Left colon (tissue), 2 donors: ENCODE data around the gene CFAP74. TPM values are rescaled to one million over a fixed set of nuclear protein-coding genes. Genes with fewer than 3 reads are reported as not detected.
"Not testable (repeated sequence)": the region's sequence is repeated elsewhere in the genome, so short reads cannot be mapped to it uniquely, and the experiment has no call there.

Experiments used
- ATAC-seq: fragments of 200-7000 bp; cut with Tn5 transposase; one replicate; pipeline ENCODE4 v1.9.1; 2020; ENCODE audit warnings: mild to moderate bottlenecking, moderate library complexity
- DNase-seq, 2 donors: peaks; one replicate each; pipeline ENCODE4 v3.0.0-alpha.2; 2020
- intact Hi-C, 2 donors: fragments of 100-400 bp; cut with DNase I in 1 of 2; cut with micrococcal nuclease in 1 of 2; formaldehyde crosslinking; loops; one replicate each; pipeline versions ENCODE4 v1.11.2 to v1.14.0; 2022; cut with DNase I, micrococcal nuclease
- total RNA-seq, 2 donors: library from RNA; stranded (reverse); fragmentation: NEBNext Ultra II Directional; extraction: Animal tissue kit (Norgen Biotek cat#: 25700); gene quantifications; one replicate each; pipeline ENCODE4 v1.2.1, GENCODE V29; 2021
- donor health status: DM: no; HTN: no; CAD: no.
- donor health status: DM: yes; HTN: yes; CAD: no.

CFAP74 gene
- total RNA-seq, 2 donors from 2014 or later = not detected

- no peak for ATAC-seq
- intact Hi-C loops = no loop called here
- DNase-seq = no peak
These were observed 7.4 kb downstream of the CFAP74 start for GRCh38 chr1:1996207-1996651.

GRCh38 chr1:1994536-1994935, 9.1 kb downstream of the CFAP74 start:
- intact Hi-C loops = no loop called here
- no peak for ATAC-seq
- DNase-seq = no peak

DNA sequence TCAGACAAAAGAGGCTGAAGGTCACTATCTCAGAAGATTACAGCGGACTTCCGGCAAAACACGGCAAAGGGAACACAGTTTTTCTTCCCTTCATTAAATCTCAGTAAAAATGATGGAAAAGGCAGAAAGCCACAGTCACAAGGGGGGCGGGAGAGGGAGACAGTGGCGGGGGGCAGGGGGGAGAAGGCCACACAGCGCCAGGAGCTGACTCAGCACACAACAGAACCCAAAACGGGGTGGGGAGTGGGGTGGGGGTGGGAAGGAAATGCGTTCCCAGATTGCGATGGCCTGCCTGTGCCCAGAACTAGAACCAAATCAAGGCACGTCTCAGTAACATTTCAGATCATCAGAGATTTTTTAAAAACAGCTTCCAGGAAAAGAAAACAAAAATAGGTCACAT, 13.4 kb downstream of the CFAP74 start:
- no peak for ATAC-seq
- intact Hi-C loops = no loop called here
- DNase-seq = no peak

- no peak for ATAC-seq
- no peak for DNase-seq
These were observed 13.8 kb downstream of the CFAP74 start for GRCh38 chr1:1989789-1990188.

DNA sequence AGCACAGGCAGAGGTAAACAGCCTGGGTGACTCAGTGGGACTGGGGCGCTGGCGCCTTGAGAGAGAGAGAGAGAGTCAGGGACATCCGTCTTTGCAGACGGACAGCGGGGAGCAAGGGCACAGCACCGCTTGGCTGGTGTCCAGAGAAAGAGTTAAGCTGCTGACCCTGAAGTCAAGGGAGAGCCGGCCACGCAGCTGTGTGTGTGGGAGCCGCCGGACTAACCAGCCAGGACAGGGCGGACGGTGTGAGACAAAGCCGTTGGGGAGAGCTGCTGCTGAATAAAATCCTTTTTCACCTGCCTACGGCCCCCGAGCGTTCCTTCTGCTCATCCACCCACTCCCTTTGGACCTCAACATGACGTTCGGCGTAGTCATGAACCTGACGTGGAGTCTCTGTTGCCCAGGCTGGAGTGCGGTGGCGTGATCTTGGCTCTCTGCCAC, 14.5 kb downstream of the CFAP74 start:
- ATAC-seq = no peak
- intact Hi-C loops = no loop called here
- DNase-seq = no peak

More at GRCh38 chr1:1989789-1990188, 13.8 kb downstream of the CFAP74 start:
- intact Hi-C loops = no loop called here

- no peak for ATAC-seq
- no peak for DNase-seq
- intact Hi-C loops = no loop called here
These were observed 15.3 kb downstream of the CFAP74 start for GRCh38 chr1:1988061-1988945.

- intact Hi-C loops = no loop called here
- DNase-seq = no peak
- ATAC-seq = no peak
These were observed 16.5 kb downstream of the CFAP74 start for GRCh38 chr1:1987142-1987510.

GRCh38 chr1:1986451-1987141, 17.0 kb downstream of the CFAP74 start:
- DNase-seq = no peak
- ATAC-seq = no peak
- intact Hi-C loops = no loop called here

- DNase-seq = no peak
- intact Hi-C loops = no loop called here
- ATAC-seq = no peak
These were observed 18.1 kb downstream of the CFAP74 start for GRCh38 chr1:1985375-1986050.

- intact Hi-C loops = no loop called here
- no peak for ATAC-seq
- no peak for DNase-seq
These were observed 19.0 kb downstream of the CFAP74 start for GRCh38 chr1:1984560-1985070.

DNA sequence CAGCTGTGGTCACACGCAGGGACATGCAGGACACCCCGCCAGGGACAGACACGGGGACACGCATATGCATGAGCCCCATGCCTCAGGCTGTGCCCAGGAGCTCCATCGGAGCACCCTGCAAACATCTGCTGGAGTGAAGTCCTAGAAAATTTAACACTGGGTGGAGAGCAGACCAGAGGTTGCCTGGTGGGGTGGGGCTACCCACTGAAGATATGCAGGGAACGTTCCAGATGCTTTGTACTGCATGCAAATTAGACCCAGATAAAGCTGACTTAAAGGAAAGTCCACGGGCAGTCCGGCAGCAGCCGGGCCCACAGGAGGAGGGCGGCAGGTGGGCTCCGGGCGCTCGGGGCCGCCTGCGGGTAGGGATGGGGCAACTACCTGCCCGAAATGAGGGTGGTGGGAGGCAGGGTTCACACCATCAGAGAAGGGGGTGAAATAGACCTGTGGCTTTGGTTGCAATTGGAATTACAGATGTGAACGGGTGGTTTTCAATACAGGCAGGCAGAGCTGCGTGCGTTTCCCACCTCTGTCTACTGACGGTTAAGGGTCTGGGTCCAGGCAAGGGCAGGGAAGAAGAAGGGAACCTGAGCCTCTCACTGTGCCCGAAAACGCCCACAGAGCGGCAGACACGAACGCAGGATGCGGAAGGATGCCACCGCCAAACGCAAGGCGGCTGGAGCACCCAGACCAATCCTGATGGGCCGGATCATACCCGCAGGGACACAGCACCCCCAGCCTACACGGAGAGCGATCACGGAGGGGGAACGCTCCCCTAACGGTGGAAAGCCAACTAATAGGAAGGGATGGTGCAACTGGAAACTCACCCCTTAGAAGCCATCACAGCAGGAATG, 21.0 kb downstream of the CFAP74 start:
- no peak for DNase-seq
- intact Hi-C loops = no loop called here
- ATAC-seq = no peak

DNA sequence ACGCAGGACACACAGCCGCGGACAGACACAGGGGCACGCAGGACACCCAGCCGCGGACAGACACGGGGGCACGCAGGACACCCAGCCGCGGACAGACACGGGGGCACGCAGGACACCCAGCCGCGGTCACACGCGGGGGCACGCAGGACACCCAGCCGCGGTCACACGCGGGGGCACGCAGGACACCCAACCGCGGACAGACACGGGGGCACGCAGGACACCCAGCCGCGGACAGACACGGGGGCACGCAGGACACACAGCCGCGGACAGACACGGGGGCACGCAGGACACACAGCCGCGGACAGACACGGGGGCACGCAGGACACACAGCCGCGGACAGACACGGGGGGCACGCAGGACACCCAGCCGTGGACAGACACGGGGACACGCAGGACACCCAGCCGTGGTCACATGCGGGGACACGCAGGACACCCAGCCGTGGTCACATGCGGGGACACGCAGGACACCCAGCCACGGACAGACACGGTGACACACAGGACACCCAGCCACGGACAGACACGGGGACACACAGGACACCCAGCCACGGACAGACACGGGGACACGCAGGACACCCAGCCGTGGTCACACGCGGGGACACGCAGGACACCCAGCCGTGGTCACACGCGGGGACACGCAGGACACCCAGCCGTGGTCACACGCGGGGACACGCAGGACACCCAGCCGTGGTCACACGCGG, 21.8 kb downstream of the CFAP74 start:
- intact Hi-C loops, ATAC-seq: not testable (repeated sequence)

GRCh38 chr1:1981142-1981500, 22.5 kb downstream of the CFAP74 start:
- DNase-seq (no peak), ATAC-seq (no peak)
- intact Hi-C loops = no loop called here

More for the DNA sequence above, 21.8 kb downstream of the CFAP74 start:
- DNase-seq = not testable (repeated sequence)

GRCh38 chr1:1980467-1981141, 23.0 kb downstream of the CFAP74 start:
- no peak for ATAC-seq
- intact Hi-C loops = no loop called here
- no peak for DNase-seq

DNA sequence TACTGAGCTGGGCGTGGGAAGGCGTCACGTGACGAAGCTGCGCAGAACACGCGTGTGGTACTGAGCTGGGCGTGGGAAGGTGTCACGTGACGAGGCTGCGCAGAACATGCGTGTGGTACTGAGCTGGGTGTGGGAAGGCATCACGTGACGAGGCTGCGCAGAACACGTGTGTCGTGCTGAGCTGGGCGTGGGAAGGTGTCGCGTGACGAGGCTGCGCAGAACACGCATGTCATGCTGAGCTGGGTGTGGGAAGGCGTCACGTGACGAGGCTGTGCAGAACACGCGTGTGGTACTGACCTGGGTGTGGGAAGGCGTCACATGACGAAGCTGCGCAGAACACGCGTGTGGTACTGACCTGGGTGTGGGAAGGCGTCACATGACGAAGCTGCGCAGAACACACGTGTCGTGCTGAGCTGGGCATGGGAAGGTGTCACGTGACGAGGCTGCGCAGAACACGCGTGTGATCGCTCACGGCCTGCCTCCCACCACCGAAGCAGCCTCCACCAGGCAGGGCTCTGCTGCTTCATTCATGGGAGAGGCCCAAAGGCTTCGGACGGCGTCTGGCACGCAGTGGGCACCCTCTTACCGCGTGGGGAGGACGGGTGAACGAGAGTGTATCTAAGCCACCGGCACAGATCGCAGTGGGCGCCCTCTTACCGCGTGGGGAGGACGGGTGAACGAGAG, 24.0 kb downstream of the CFAP74 start:
- DNase-seq (no peak), ATAC-seq (no peak)
- intact Hi-C loops = no loop called here

GRCh38 chr1:1978690-1979481, 24.7 kb downstream of the CFAP74 start:
- DNase-seq, ATAC-seq, intact Hi-C loops: not testable (repeated sequence)
